Mesendoderm (in vitro differentiated cells): ENCODE data around the gene LYPD4.

ENCODE experiments used
- DNase-seq: peaks from one replicate; pipeline ENCODE4 v3.0.0; 2013
- H2AK5ac ChIP-seq: 2 replicates; pipeline ENCODE4 v1.6.1; 2013; ENCODE audit warnings: low read length, inconsistent platforms
- H2BK120ac ChIP-seq: 2 replicates; pipeline ENCODE4 v1.6.1; 2013; ENCODE audit warnings: low read depth, mild to moderate bottlenecking, low read length, moderate library complexity, mixed read lengths
- H2BK15ac ChIP-seq: replicated peaks from 2 replicates; pipeline ENCODE4 v1.6.1; 2013; ENCODE audit warnings: low read depth, mild to moderate bottlenecking, moderate library complexity
- H2BK5ac ChIP-seq: 2 replicates; pipeline ENCODE4 v1.6.1; 2013; ENCODE audit warnings: low read length, inconsistent platforms
- H3K18ac ChIP-seq: 2 replicates; pipeline ENCODE4 v1.6.1; 2013; ENCODE audit warnings: mild to moderate bottlenecking, low read length, mixed read lengths
- H3K23ac ChIP-seq: one replicate; pipeline ENCODE4 v1.6.1; 2013; ENCODE audit warnings: low read length
- H3K27ac ChIP-seq: 2 replicates; pipeline ENCODE4 v1.5.1; 2013; ENCODE audit warnings: low read depth, mild to moderate bottlenecking, inconsistent platforms, low read length, moderate library complexity
- H3K27me3 ChIP-seq: 2 replicates; pipeline ENCODE4 v1.6.1; 2013; ENCODE audit warnings: low read length, control low read depth, mild to moderate bottlenecking, inconsistent platforms; ENCODE audit not compliant: insufficient read depth, poor library complexity
- H3K36me3 ChIP-seq: 2 replicates; pipeline ENCODE4 v1.6.1; 2013; ENCODE audit warnings: low read length, inconsistent platforms; ENCODE audit not compliant: control insufficient read depth, insufficient read depth
- H3K4ac ChIP-seq: one replicate; pipeline ENCODE4 v1.6.1; 2013; ENCODE audit warnings: low read depth, mild to moderate bottlenecking, low read length, moderate library complexity
- H3K4me1 ChIP-seq: 2 replicates; pipeline ENCODE4 v1.6.1; 2013; ENCODE audit warnings: low read depth, low read length, inconsistent platforms; ENCODE audit not compliant: control insufficient read depth
- H3K4me2 ChIP-seq: 2 replicates; pipeline ENCODE4 v1.6.1; 2013; ENCODE audit warnings: low read length
- H3K4me3 ChIP-seq: 2 replicates; pipeline ENCODE4 v1.5.1; 2013; ENCODE audit warnings: mild to moderate bottlenecking, low read length
- H3K56ac ChIP-seq: one replicate; pipeline ENCODE4 v1.6.1; 2013; ENCODE audit warnings: low read length
- H3K79me1 ChIP-seq: 2 replicates; pipeline ENCODE4 v1.6.1; 2013; ENCODE audit warnings: low read length, inconsistent platforms
- H3K79me2 ChIP-seq: 2 replicates; pipeline ENCODE4 v1.6.1; 2013; ENCODE audit warnings: mild to moderate bottlenecking, low read length; ENCODE audit not compliant: control insufficient read depth, insufficient read depth
- H3K9ac ChIP-seq: 2 replicates; pipeline ENCODE4 v1.6.1; 2013; ENCODE audit warnings: low read length, inconsistent platforms
- H4K5ac ChIP-seq: one replicate; pipeline ENCODE4 v1.6.1; 2013; ENCODE audit warnings: low read length
- H4K8ac ChIP-seq: one replicate; pipeline ENCODE4 v1.6.1; 2013; ENCODE audit warnings: low read depth, mild to moderate bottlenecking, control low read depth, low read length, moderate library complexity
- WGBS: extraction: QIAGEN DNeasy Blood & Tissue Kit; methylation state at CpG from one replicate; pipeline ENCODE4 v1.1.7; 2013; ENCODE audit warnings: low lambda C conversion rate, missing lambda C conversion rate; ENCODE audit not compliant: insufficient coverage; ENCODE audit errors: extremely low coverage; 5-methylcytosine and 5-hydroxymethylcytosine counted together

LYPD4 gene

DNA sequence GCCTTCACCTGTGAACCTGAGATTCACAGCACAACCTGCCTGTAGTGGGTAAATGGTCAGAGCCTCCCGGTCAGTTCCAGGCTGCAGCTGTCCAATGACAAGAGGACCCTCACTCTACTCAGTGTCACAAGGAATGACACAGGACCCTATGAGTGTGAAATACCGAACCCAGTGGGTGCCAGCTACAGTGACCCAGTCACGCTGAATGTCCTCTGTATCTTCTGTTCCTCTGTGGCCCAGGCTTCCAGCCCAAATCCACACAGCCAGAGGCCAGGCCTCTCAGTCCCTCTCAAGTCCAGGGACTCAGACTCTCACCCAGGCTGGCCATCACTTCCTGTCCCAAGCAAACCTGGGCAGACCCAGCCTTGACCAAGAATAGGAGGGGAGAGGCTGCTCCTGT, 37.3 kb downstream of the LYPD4 start:
- H2BK15ac ChIP-seq: no peak overlapping the region
- DNase-seq: no peak
- no peak overlapping the region for H4K5ac ChIP-seq
- no peak overlapping the region for H3K56ac ChIP-seq
- no peaks in the 10 kb centered on the region for H3K79me2 ChIP-seq
- H2AK5ac ChIP-seq: no peak overlapping the region
- no peak overlapping the region for H4K8ac ChIP-seq
- no peak overlapping the region for H3K18ac ChIP-seq
- H3K27ac ChIP-seq: no peak overlapping the region
- H3K4me2 ChIP-seq: no peak overlapping the region
- no peaks in the 10 kb centered on the region for H3K27me3 ChIP-seq
- no peak overlapping the region for H3K4ac ChIP-seq
- H3K23ac ChIP-seq: no peak overlapping the region
- no peaks in the 10 kb centered on the region for H3K36me3 ChIP-seq
- H2BK120ac ChIP-seq: no peak overlapping the region
- no CpG with 5 or more reads among the region's 3 CpGs for WGBS
- no peaks in the 10 kb centered on the region for H3K79me1 ChIP-seq
- no peaks in the 10 kb centered on the region for H3K4me1 ChIP-seq
- H2BK5ac ChIP-seq: no peak overlapping the region
- H3K9ac ChIP-seq: no peak overlapping the region
- no peak overlapping the region for H3K4me3 ChIP-seq

DNA sequence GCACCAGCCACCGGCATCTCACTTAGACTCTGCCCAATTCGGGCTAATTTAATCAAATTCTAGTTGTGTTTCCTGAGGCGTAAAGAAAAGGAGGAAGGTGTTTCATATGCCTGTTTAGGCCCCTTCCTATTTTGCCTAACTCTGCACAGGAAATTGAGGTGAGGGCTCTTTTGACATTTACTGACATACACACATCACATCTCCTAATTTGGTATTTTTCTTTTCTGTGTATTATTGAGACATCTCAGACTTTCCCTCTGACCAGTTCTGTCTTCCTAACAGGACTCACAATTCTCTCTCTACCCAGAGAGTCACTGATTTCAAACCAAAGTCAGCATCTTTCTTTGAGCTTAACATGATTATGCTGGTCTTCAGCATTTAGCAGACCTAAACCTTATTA, 40.1 kb downstream of the LYPD4 start:
- H3K9ac ChIP-seq: no peak overlapping the region
- H3K4me2 ChIP-seq: no peak overlapping the region
- H3K79me1 ChIP-seq: no peaks in the 10 kb centered on the region
- H3K4ac ChIP-seq: no peak overlapping the region
- no peak overlapping the region for H4K8ac ChIP-seq
- H3K18ac ChIP-seq: no peak overlapping the region
- no peak for DNase-seq
- H2BK120ac ChIP-seq: no peak overlapping the region
- no peak overlapping the region for H3K27ac ChIP-seq
- H3K27me3 ChIP-seq: no peaks in the 10 kb centered on the region
- no peaks in the 10 kb centered on the region for H3K4me1 ChIP-seq
- no peak overlapping the region for H4K5ac ChIP-seq
- no peak overlapping the region for H3K23ac ChIP-seq
- WGBS: no CpG with 5 or more reads among the region's 3 CpGs
- H2BK5ac ChIP-seq: no peak overlapping the region
- no peak overlapping the region for H3K4me3 ChIP-seq
- no peaks in the 10 kb centered on the region for H3K36me3 ChIP-seq
- H3K79me2 ChIP-seq: no peaks in the 10 kb centered on the region
- H2BK15ac ChIP-seq: no peak overlapping the region
- H3K56ac ChIP-seq: no peak overlapping the region
- no peak overlapping the region for H2AK5ac ChIP-seq

DNA sequence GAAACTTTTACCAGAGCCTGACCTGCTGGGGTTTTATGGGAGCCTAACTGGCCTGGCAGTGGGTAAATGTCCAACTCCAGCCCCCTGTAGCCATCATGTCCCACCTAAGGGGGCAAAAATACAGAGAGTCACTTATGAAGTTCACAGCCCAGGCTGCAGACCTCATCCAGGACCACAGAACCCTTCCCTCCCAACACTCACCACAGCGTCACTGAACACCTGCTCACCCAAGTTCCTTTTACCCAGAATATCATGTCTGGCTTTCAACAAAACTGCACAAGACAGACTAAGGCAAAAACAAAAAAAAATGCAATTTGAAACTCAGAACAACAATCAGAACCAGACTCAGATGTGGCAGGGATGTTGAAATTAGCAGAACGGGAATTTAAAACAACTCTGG, 41.7 kb downstream of the LYPD4 start:
- no peak overlapping the region for H4K8ac ChIP-seq
- no peaks in the 10 kb centered on the region for H3K79me1 ChIP-seq
- no peak overlapping the region for H4K5ac ChIP-seq
- H3K79me2 ChIP-seq: no peaks in the 10 kb centered on the region
- WGBS: no CpG with 5 or more reads among the region's 2 CpGs
- H3K18ac ChIP-seq: no peak overlapping the region
- no peak overlapping the region for H3K4me3 ChIP-seq
- H3K36me3 ChIP-seq: no peaks in the 10 kb centered on the region
- H2BK5ac ChIP-seq: no peak overlapping the region
- no peak overlapping the region for H3K4me2 ChIP-seq
- H3K4ac ChIP-seq: no peak overlapping the region
- H2BK120ac ChIP-seq: no peak overlapping the region
- DNase-seq: no peak
- no peak overlapping the region for H3K9ac ChIP-seq
- no peak overlapping the region for H2BK15ac ChIP-seq
- no peak overlapping the region for H3K23ac ChIP-seq
- no peak overlapping the region for H3K27ac ChIP-seq
- no peaks in the 10 kb centered on the region for H3K4me1 ChIP-seq
- H3K56ac ChIP-seq: no peak overlapping the region
- no peak overlapping the region for H2AK5ac ChIP-seq
- H3K27me3 ChIP-seq: no peaks in the 10 kb centered on the region

GRCh38 chr19:41801792-41802211, 42.7 kb downstream of the LYPD4 start:
- Histone ChIP-seq H3K27ac (no peak overlapping the region), H3K79me1 (no peaks in the 10 kb centered on the region), H3K27me3 (no peaks in the 10 kb centered on the region), H3K79me2 (no peaks in the 10 kb centered on the region), H2BK5ac (no peak overlapping the region), H3K4me1 (no peaks in the 10 kb centered on the region), H2AK5ac (no peak overlapping the region), H2BK15ac (no peak overlapping the region), H3K4ac (no peak overlapping the region), H2BK120ac (no peak overlapping the region), H4K8ac (no peak overlapping the region), H3K9ac (no peak overlapping the region), H3K56ac (no peak overlapping the region), H3K18ac (no peak overlapping the region), H3K4me2 (no peak overlapping the region), H3K4me3 (no peak overlapping the region), H4K5ac (no peak overlapping the region), H3K23ac (no peak overlapping the region), H3K36me3 (no peaks in the 10 kb centered on the region)
- no peak for DNase-seq
- WGBS: no CpG with 5 or more reads among the region's 2 CpGs

DNA sequence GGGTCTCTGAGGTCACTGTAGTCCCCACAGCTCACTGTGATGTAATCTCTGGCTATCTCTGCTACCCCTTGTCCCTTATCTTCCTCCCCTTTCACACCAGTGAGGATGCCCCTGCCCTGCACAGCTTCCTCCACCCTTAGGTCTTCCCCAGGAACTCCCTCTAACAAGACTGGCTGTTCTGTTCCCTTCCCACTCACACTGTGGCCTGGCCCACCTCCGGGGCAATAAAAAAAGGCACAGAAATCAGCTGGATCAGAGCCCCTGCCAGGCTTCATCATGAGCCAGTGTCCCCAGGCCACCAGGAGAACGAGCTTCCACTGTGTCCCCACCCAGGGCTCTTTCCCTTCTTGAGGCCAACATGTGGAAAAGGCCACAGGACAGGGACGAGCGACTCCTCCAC, 43.5 kb downstream of the LYPD4 start:
- H3K27ac ChIP-seq: no peak overlapping the region
- no peak overlapping the region for H2BK15ac ChIP-seq
- H4K8ac ChIP-seq: no peak overlapping the region
- no peak overlapping the region for H2BK120ac ChIP-seq
- WGBS: no CpG with 5 or more reads among the region's 4 CpGs
- H2AK5ac ChIP-seq: no peak overlapping the region
- no peak overlapping the region for H3K23ac ChIP-seq
- H3K4me3 ChIP-seq: no peak overlapping the region
- no peak overlapping the region for H3K4me2 ChIP-seq
- no peak for DNase-seq
- H3K79me2 ChIP-seq: no peaks in the 10 kb centered on the region
- no peaks in the 10 kb centered on the region for H3K27me3 ChIP-seq
- H2BK5ac ChIP-seq: no peak overlapping the region
- no peaks in the 10 kb centered on the region for H3K4me1 ChIP-seq
- no peak overlapping the region for H3K56ac ChIP-seq
- H3K9ac ChIP-seq: no peak overlapping the region
- no peaks in the 10 kb centered on the region for H3K36me3 ChIP-seq
- no peak overlapping the region for H3K18ac ChIP-seq
- no peak overlapping the region for H3K4ac ChIP-seq
- no peak overlapping the region for H4K5ac ChIP-seq
- no peaks in the 10 kb centered on the region for H3K79me1 ChIP-seq

- Histone ChIP-seq H3K79me2 (no peaks in the 10 kb centered on the region), H4K8ac (no peak overlapping the region), H3K4me2 (no peak overlapping the region), H3K23ac (no peak overlapping the region), H3K36me3 (no peaks in the 10 kb centered on the region), H3K4me1 (no peaks in the 10 kb centered on the region), H3K4ac (no peak overlapping the region), H4K5ac (no peak overlapping the region), H3K56ac (no peak overlapping the region), H3K27ac (no peak overlapping the region), H3K4me3 (no peak overlapping the region), H3K9ac (no peak overlapping the region), H3K27me3 (no peaks in the 10 kb centered on the region), H2BK120ac (no peak overlapping the region), H3K79me1 (no peaks in the 10 kb centered on the region), H2BK5ac (no peak overlapping the region), H3K18ac (no peak overlapping the region), H2BK15ac (no peak overlapping the region), H2AK5ac (no peak overlapping the region)
- DNase-seq: no peak
- no CpG with 5 or more reads among the region's 9 CpGs for WGBS
These were observed 45.0 kb downstream of the LYPD4 start for GRCh38 chr19:41799444-41800000.
